ENCODE data around the gene FLOT1. TPM values are rescaled to one million over a fixed set of nuclear protein-coding genes. Genes with fewer than 3 reads are reported as not detected.

The FLOT1 gene
- total and polyA plus RNA-seq, 2 of the 13 experiments (the other 11 are each of a cell fraction or from before 2014, with no cell fraction given), result 82.3 to 130 TPM

- TF ChIP-seq, protein P1, sequence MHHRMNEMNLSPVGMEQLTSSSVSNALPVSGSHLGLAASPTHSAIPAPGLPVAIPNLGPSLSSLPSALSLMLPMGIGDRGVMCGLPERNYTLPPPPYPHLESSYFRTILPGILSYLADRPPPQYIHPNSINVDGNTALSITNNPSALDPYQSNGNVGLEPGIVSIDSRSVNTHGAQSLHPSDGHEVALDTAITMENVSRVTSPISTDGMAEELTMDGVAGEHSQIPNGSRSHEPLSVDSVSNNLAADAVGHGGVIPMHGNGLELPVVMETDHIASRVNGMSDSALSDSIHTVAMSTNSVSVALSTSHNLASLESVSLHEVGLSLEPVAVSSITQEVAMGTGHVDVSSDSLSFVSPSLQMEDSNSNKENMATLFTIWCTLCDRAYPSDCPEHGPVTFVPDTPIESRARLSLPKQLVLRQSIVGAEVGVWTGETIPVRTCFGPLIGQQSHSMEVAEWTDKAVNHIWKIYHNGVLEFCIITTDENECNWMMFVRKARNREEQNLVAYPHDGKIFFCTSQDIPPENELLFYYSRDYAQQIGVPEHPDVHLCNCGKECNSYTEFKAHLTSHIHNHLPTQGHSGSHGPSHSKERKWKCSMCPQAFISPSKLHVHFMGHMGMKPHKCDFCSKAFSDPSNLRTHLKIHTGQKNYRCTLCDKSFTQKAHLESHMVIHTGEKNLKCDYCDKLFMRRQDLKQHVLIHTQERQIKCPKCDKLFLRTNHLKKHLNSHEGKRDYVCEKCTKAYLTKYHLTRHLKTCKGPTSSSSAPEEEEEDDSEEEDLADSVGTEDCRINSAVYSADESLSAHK (CRISPR knock-in tag; IDR thresholded peaks at IDR 0.05; ENCODE audit: borderline replicate concordance), result no peak
- TF ChIP-seq ZNF407 (CRISPR knock-in tag; IDR thresholded peaks at IDR 0.05; ENCODE audit: not compliant biosample characterization) (no peak), NCOR1 (IDR thresholded peaks at IDR 0.05; ENCODE audit: borderline replicate concordance, low read length) (no peak), ZNF354B (CRISPR knock-in tag; IDR thresholded peaks at IDR 0.05) (peak; percentile 89; the same call in 1 of the 2 replicates), ZNF264 (CRISPR knock-in tag; IDR thresholded peaks at IDR 0.05) (no peak), TERF1 (CRISPR knock-in tag; IDR thresholded peaks at IDR 0.05) (no peak), ZNF556 (CRISPR knock-in tag; IDR thresholded peaks at IDR 0.05; ENCODE audit: borderline replicate concordance) (peak; percentile 56; the same call in 1 of the 2 replicates), ZNF496 (CRISPR knock-in tag; IDR thresholded peaks at IDR 0.05; ENCODE audit: insufficient replicate concordance) (no peak), ZNF205 (CRISPR knock-in tag; IDR thresholded peaks at IDR 0.05) (no peak)
- TF ChIP-seq, protein P2, sequence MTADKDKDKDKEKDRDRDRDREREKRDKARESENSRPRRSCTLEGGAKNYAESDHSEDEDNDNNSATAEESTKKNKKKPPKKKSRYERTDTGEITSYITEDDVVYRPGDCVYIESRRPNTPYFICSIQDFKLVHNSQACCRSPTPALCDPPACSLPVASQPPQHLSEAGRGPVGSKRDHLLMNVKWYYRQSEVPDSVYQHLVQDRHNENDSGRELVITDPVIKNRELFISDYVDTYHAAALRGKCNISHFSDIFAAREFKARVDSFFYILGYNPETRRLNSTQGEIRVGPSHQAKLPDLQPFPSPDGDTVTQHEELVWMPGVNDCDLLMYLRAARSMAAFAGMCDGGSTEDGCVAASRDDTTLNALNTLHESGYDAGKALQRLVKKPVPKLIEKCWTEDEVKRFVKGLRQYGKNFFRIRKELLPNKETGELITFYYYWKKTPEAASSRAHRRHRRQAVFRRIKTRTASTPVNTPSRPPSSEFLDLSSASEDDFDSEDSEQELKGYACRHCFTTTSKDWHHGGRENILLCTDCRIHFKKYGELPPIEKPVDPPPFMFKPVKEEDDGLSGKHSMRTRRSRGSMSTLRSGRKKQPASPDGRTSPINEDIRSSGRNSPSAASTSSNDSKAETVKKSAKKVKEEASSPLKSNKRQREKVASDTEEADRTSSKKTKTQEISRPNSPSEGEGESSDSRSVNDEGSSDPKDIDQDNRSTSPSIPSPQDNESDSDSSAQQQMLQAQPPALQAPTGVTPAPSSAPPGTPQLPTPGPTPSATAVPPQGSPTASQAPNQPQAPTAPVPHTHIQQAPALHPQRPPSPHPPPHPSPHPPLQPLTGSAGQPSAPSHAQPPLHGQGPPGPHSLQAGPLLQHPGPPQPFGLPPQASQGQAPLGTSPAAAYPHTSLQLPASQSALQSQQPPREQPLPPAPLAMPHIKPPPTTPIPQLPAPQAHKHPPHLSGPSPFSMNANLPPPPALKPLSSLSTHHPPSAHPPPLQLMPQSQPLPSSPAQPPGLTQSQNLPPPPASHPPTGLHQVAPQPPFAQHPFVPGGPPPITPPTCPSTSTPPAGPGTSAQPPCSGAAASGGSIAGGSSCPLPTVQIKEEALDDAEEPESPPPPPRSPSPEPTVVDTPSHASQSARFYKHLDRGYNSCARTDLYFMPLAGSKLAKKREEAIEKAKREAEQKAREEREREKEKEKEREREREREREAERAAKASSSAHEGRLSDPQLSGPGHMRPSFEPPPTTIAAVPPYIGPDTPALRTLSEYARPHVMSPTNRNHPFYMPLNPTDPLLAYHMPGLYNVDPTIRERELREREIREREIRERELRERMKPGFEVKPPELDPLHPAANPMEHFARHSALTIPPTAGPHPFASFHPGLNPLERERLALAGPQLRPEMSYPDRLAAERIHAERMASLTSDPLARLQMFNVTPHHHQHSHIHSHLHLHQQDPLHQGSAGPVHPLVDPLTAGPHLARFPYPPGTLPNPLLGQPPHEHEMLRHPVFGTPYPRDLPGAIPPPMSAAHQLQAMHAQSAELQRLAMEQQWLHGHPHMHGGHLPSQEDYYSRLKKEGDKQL (CRISPR knock-in tag; IDR thresholded peaks at IDR 0.05; ENCODE audit: low read depth), result no peak
Measured at GRCh38 chr6:30678964-30679726, 63.3 kb downstream of the FLOT1 start (continued).
